GM12878 (cell line): ENCODE data around the gene PIK3R3. TPM values are rescaled to one million over a fixed set of nuclear protein-coding genes. Genes with fewer than 3 reads are reported as not detected.
A peak's percentile ranks its signal among the peaks of the same experiment; 100 is the strongest.

ENCODE experiments used
- ATAC-seq: fragments of 200-7000 bp; cut with Tn5 transposase; 3 replicates; pipeline ENCODE4 v1.9.1; 2020; ENCODE audit warnings: mild to moderate bottlenecking, moderate library complexity
- BruUV-seq: library from RNA; stranded (reverse); fragments of 400-500 nt; replicated peaks from 2 replicates; lab custom pipeline; 2021; lab: Mats Ljungman, UMichigan
- CTCF ChIA-PET: fragments of 300-600 bp; sonication (Branson Sonifier 250); formaldehyde crosslinking; extraction: SDS; loops from one replicate; lab custom pipeline; 2021; ENCODE audit warnings: inconsistent platforms; lab: Yijun Ruan, JAX
- POLR2A ChIA-PET: fragments of 350-600 bp; formaldehyde crosslinking; extraction: SDS; loops from one replicate; lab custom pipeline; 2021; ENCODE audit warnings: inconsistent platforms; lab: Charles Lee
- RAD21 ChIA-PET: fragments of 300-600 bp; sonication (Branson Sonifier 250); formaldehyde crosslinking; loops from one replicate; lab custom pipeline; 2023; ENCODE audit warnings: antibody characterized with exemption; ENCODE audit not compliant: unreplicated experiment; lab: Charles Lee
- SMC1A ChIA-PET: fragments of 300-600 bp; sonication (Branson Sonifier 250); formaldehyde crosslinking; loops from one replicate; lab custom pipeline; 2023; ENCODE audit not compliant: unreplicated experiment, uncharacterized antibody; lab: Charles Lee
- DNase-seq: peaks from one replicate; pipeline ENCODE4 v3.0.0-alpha.2; 2011; ENCODE audit warnings: low read depth, low spot score
- FAIRE-seq: peaks from 3 replicates; lab custom pipeline; 2011; peaks lifted over from hg19 to GRCh38; lab: Jason Lieb, UNC
- H2AFZ ChIP-seq: 2 replicates; pipeline ENCODE4 v1.6.0; 2011; ENCODE audit warnings: low read depth, low read length, control low read depth; ENCODE audit not compliant: control insufficient read depth
- H3K27ac ChIP-seq: 2 replicates; pipeline ENCODE4 v1.5.1; 2011; ENCODE audit warnings: control low read depth; ENCODE audit not compliant: control insufficient read depth, insufficient read depth
- H3K27me3 ChIP-seq, 2 experiments: replicated peaks in 1 of 2; 2 replicates each; pipeline versions ENCODE4 v1.6.0 to v1.6.1; 2011; ENCODE audit warnings: low read length in 1 of 2; ENCODE audit not compliant: control insufficient read depth in 2 of 2, insufficient read depth in 2 of 2
- H3K36me3 ChIP-seq, 2 experiments: 2 replicates each; pipeline ENCODE4 v1.5.1; 2011; ENCODE audit warnings: low read length in 1 of 2; ENCODE audit not compliant: control insufficient read depth in 2 of 2, insufficient read depth in 2 of 2
- H3K4me1 ChIP-seq: 2 replicates; pipeline ENCODE4 v1.6.1; 2011; ENCODE audit warnings: mild to moderate bottlenecking, low read length, moderate library complexity, mixed read lengths; ENCODE audit not compliant: control insufficient read depth, insufficient read depth
- H3K4me2 ChIP-seq: 2 replicates; pipeline ENCODE4 v1.6.0; 2011; ENCODE audit warnings: control low read depth; ENCODE audit not compliant: control insufficient read depth, insufficient read depth
- H3K4me3 ChIP-seq: fragments of 200-600 bp; sonication (generic); 2 replicates; pipeline ENCODE4 v1.5.1; 2016
- H3K79me2 ChIP-seq: 2 replicates; pipeline ENCODE4 v1.6.0; 2011; ENCODE audit warnings: low read length; ENCODE audit not compliant: control insufficient read depth, insufficient read depth
- H3K9ac ChIP-seq: 2 replicates; pipeline ENCODE4 v1.8.0; 2011; ENCODE audit warnings: low read length, control low read depth, mixed read lengths; ENCODE audit not compliant: control insufficient read depth, insufficient read depth
- H3K9me3 ChIP-seq: replicated peaks from 3 replicates; pipeline ENCODE4 v1.5.1; 2011; ENCODE audit warnings: mild to moderate bottlenecking, low read length; ENCODE audit not compliant: control insufficient read depth, insufficient read depth
- H4K20me1 ChIP-seq: 2 replicates; pipeline ENCODE4 v1.6.0; 2011; ENCODE audit not compliant: control insufficient read depth, insufficient read depth
- BACH1 ChIP-seq: fragments of 450-650 bp; IDR thresholded peaks from 2 replicates; pipeline ENCODE4 v1.6.1; 2017; ENCODE audit warnings: mild to moderate bottlenecking, borderline replicate concordance
- BMI1 ChIP-seq: fragments of 450-650 bp; IDR thresholded peaks from 2 replicates; pipeline ENCODE4 v1.6.1; 2016; ENCODE audit warnings: mild to moderate bottlenecking, moderate library complexity, borderline replicate concordance
- DPF2 ChIP-seq: fragments of 450-650 bp; IDR thresholded peaks from 2 replicates; pipeline ENCODE4 v1.6.1; 2017; ENCODE audit warnings: mild to moderate bottlenecking
- IKZF1 ChIP-seq: fragments of 450-650 bp; conservative IDR thresholded peaks from 2 replicates; pipeline ENCODE4 v1.6.1; 2017; ENCODE audit warnings: antibody characterized with exemption, mild to moderate bottlenecking
- IKZF2 ChIP-seq, 2 experiments: fragments of 450-650 bp; IDR thresholded peaks; 2 replicates each; pipeline ENCODE4 v1.6.1; 2017; ENCODE audit warnings: mild to moderate bottlenecking in 2 of 2, moderate library complexity in 2 of 2
- MXI1 ChIP-seq: fragments of 150-350 bp; IDR thresholded peaks from 2 replicates; pipeline ENCODE4 v1.6.1; 2011; ENCODE audit warnings: low read depth, mild to moderate bottlenecking, inconsistent platforms, low read length, improper control_type of control experiment
- NR2F1 ChIP-seq: fragments of 450-650 bp; conservative IDR thresholded peaks from 2 replicates; pipeline ENCODE4 v1.6.1; 2017; ENCODE audit warnings: mild to moderate bottlenecking
- PBX3 ChIP-seq: IDR thresholded peaks from 2 replicates; pipeline ENCODE4 v1.6.1; 2011; ENCODE audit warnings: mild to moderate bottlenecking, low read depth, low read length, moderate library complexity; ENCODE audit not compliant: insufficient replicate concordance
- PML ChIP-seq: IDR thresholded peaks from 2 replicates; pipeline ENCODE4 v1.6.1; 2012; ENCODE audit warnings: low read length, inconsistent platforms
- RAD51 ChIP-seq: fragments of 450-650 bp; IDR thresholded peaks from 2 replicates; pipeline ENCODE4 v1.6.1; 2016; ENCODE audit warnings: moderate library complexity, mild to moderate bottlenecking, inconsistent platforms
- SMARCA5 ChIP-seq: fragments of 450-650 bp; IDR thresholded peaks from 2 replicates; pipeline ENCODE4 v1.6.1; 2017; ENCODE audit warnings: mild to moderate bottlenecking
- TCF7 ChIP-seq: IDR thresholded peaks from 2 replicates; pipeline ENCODE4 v1.6.1; 2014; ENCODE audit warnings: antibody characterized with exemption, borderline replicate concordance
- WGBS: methylation state at CpG from one replicate; pipeline ENCODE4 v1.1.6; 2016; ENCODE audit warnings: low lambda C conversion rate; ENCODE audit not compliant: insufficient replicate concordance, insufficient coverage; ENCODE audit errors: missing lambda C conversion rate; 5-methylcytosine and 5-hydroxymethylcytosine counted together
- in situ Hi-C: fragments of 300-500 bp; cut with MboI; formaldehyde crosslinking; loops from 9 replicates; pipeline ENCODE4 v1.14.3; 2018; ENCODE audit warnings: mixed read lengths
- intact Hi-C: fragments of 100-400 bp; cut with micrococcal nuclease; formaldehyde crosslinking; loops from one replicate; pipeline ENCODE4 v1.14.2; 2022; ENCODE audit not compliant: unreplicated experiment
- polyA plus RNA-seq, 11 experiments: library from polyadenylated mRNA; depleted of rRNA in 4 of 11; unstranded in 6 of 11; stranded (reverse) in 5 of 11; fragments of >200 nt; fragmentation: Nextera tagmentation in 4 of 11; fragmentation: Illumina TruSeq in 1 of 11; extraction: Ambion mirVana in 4 of 11; extraction: Trizol in 1 of 11; gene quantifications; 1 replicate in 1 of 11; 2 replicates in 10 of 11; pipeline versions ENCODE4 v1.2.1 to v1.2.3, GENCODE V29; 2011 to 2016; ENCODE audit warnings: inconsistent platforms in 2 of 11, missing spikeins in 2 of 11, low read depth in 1 of 11
- total RNA-seq, 4 experiments: library from RNA; depleted of rRNA in 3 of 4; stranded (reverse); fragments of >200 nt in 3 of 4; fragmentation: Illumina TruSeq in 1 of 4; extraction: Trizol in 1 of 4; gene quantifications; 2 replicates each; pipeline versions ENCODE4 v1.2.1 to v1.2.3, GENCODE V29; 2013 to 2021

Gene PIK3R3
- total and polyA plus RNA-seq, 10 of the 15 experiments (the other 5 are each of a cell fraction or from before 2014, with no cell fraction given), result 4.8 to 27.0 (median 19.8) TPM

GRCh38 chr1:46176211-46176865 lies 43.9 kb upstream of the PIK3R3 start, which contains the start of gene P3R3URF (continued):
- TF ChIP-seq SMARCA5, result no peak
- no peak for TF ChIP-seq PML
- TF ChIP-seq TCF7, result no peak
- TF ChIP-seq PBX3, result no peak
- TF ChIP-seq NR2F1, result no peak
- no peak for TF ChIP-seq BMI1
- TF ChIP-seq MXI1, result no peak
- TF ChIP-seq, all 136 proteins: peak for 0

DNA sequence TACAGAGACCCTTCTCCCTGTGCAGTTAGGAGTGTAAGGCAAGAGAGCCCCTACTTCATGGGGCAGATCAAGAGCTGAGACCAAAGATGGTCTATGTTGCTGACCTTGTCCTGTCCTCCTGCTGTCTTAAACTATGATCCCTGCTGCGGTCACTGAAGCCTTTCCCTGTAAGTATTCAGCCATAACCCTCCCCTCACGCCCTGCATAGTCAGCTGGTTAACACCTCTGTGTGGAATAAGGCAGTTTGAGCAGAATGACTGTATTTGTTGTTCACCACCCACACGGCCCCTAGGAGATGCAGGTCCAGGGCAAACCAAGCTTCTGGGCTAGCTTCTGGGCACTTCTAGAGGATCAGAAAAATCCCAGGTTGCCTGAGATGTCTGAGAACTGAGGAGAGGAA lies 42.8 kb upstream of the PIK3R3 start:
- peak; percentile 42 for TF ChIP-seq RAD51
- TF ChIP-seq BACH1, result no peak
- TF ChIP-seq DPF2, result peak; percentile 51; the same call in 1 of the 2 replicates
- peak; percentile 48 to 66; a peak in 2 of 4 replicates for TF ChIP-seq IKZF2 (IDR thresholded peaks at IDR 0.05)
- peak; percentile 73 for TF ChIP-seq IKZF1
- no peak overlapping the region for H3K27ac ChIP-seq
- H3K4me3 ChIP-seq, result no peak overlapping the region
- in situ Hi-C loops, result loop anchor here (5.0 kb wide), 2 partner anchors 52 to 138 kb away; no protein-coding TSS in a partner anchor
- POLR2A ChIA-PET, result interaction anchor here (0.8 to 1.8 kb wide), 3 partner anchors 10 to 41 kb away, joined by 3 to 7 read pairs (median 5); partner anchors contain the start of gene LURAP1
- 37% methylated on average over 3 of the region's 3 CpGs for WGBS
- no peaks in the 10 kb centered on the region for H4K20me1 ChIP-seq
- intact Hi-C loops, result no loop called here
- H3K79me2 ChIP-seq, result no peaks in the 10 kb centered on the region
- SMC1A ChIA-PET, result interaction anchor here (1.0 to 8.0 kb wide), 9 partner anchors 11 to 138 kb away, joined by 3 to 50 read pairs (median 5); no protein-coding TSS in a partner anchor
- no peaks in the 10 kb centered on the region for H3K36me3 ChIP-seq
- ATAC-seq, result 0 out of 3 replicates have a peak, but pooled peaks have one; percentile 9
- H3K9me3 ChIP-seq, result no peaks in the 10 kb centered on the region
- H2AFZ ChIP-seq, result no peak overlapping the region
- no peak overlapping the region for H3K4me2 ChIP-seq
- H3K4me1 ChIP-seq, result peaks cover 6% of the 10 kb centered on the region
- RAD21 ChIA-PET, result interaction anchor here (1.1 to 2.0 kb wide), 5 partner anchors 8 to 139 kb away, joined by 3 to 9 read pairs (median 5); no protein-coding TSS in a partner anchor
- no peaks in the 10 kb centered on the region; a peak in 1 of 4 replicates for H3K27me3 ChIP-seq
- no peak for FAIRE-seq
- BruUV-seq, result no TSS peak
- CTCF ChIA-PET, result interaction anchor here (0.7 to 17.5 kb wide), 7 partner anchors 8 to 138 kb away, joined by 3 to 293 read pairs (median 4); no protein-coding TSS in a partner anchor
- no peak overlapping the region for H3K9ac ChIP-seq
- DNase-seq, result no peak
